HepG2 (cell line): ENCODE data around the gene ERC1. TPM values are rescaled to one million over a fixed set of nuclear protein-coding genes. Genes with fewer than 3 reads are reported as not detected.

Source experiments
- DPF2 ChIP-seq: sonication (generic); formaldehyde crosslinking; IDR thresholded peaks from 2 replicates; pipeline ENCODE4 v1.4.0; 2020; ENCODE audit warnings: mild to moderate bottlenecking, low read depth, missing genetic modification reagents, borderline replicate concordance
- HINFP ChIP-seq: sonication (generic); formaldehyde crosslinking; IDR thresholded peaks from 2 replicates; pipeline ENCODE4 v1.4.0; 2020; ENCODE audit warnings: low read depth, mild to moderate bottlenecking, missing genetic modification reagents
- IRF2 ChIP-seq: IDR thresholded peaks from 2 replicates; pipeline ENCODE4 v1.6.1; 2018; ENCODE audit warnings: missing genetic modification reagents, missing compliant biosample characterization
- MIER3 ChIP-seq: IDR thresholded peaks from 2 replicates; pipeline ENCODE4 v1.6.1; 2016; ENCODE audit warnings: missing compliant biosample characterization, borderline replicate concordance
- MXD1 ChIP-seq: sonication (generic); formaldehyde crosslinking; IDR thresholded peaks from 2 replicates; pipeline ENCODE4 v1.4.0; 2020; ENCODE audit warnings: mild to moderate bottlenecking, missing genetic modification reagents
- REST ChIP-seq, 2 experiments: IDR thresholded peaks; 2 replicates each; pipeline ENCODE4 v1.6.1; 2011 to 2012; ENCODE audit warnings: low read length in 2 of 2, borderline replicate concordance in 1 of 2, low read depth in 1 of 2, mild to moderate bottlenecking in 1 of 2, moderate library complexity in 1 of 2
- SMARCC2 ChIP-seq: fragments of 450-650 bp; IDR thresholded peaks from 2 replicates; pipeline ENCODE4 v1.6.1; 2017; ENCODE audit warnings: antibody characterized with exemption, mild to moderate bottlenecking
- SMYD3 ChIP-seq: sonication (generic); formaldehyde crosslinking; IDR thresholded peaks from 2 replicates; pipeline ENCODE4 v1.8.1; 2023; ENCODE audit warnings: mild to moderate bottlenecking, missing genetic modification reagents
- ZNF264 ChIP-seq: sonication (generic); formaldehyde crosslinking; IDR thresholded peaks from 2 replicates; pipeline ENCODE4 v1.4.0; 2020; ENCODE audit warnings: missing genetic modification reagents
- ZNF280D ChIP-seq: sonication (generic); formaldehyde crosslinking; IDR thresholded peaks from 2 replicates; pipeline ENCODE4 v1.5.1; 2020; ENCODE audit warnings: mild to moderate bottlenecking, missing genetic modification reagents
- ZNF296 ChIP-seq: sonication (generic); formaldehyde crosslinking; conservative IDR thresholded peaks from 2 replicates; pipeline ENCODE4 v1.5.0; 2020; ENCODE audit warnings: mild to moderate bottlenecking, missing genetic modification reagents
- ZNF333 ChIP-seq: sonication (generic); formaldehyde crosslinking; IDR thresholded peaks from 2 replicates; pipeline ENCODE4 v1.4.0; 2020; ENCODE audit warnings: mild to moderate bottlenecking, missing genetic modification reagents, borderline replicate concordance
- ZNF33A ChIP-seq: sonication (generic); formaldehyde crosslinking; IDR thresholded peaks from 2 replicates; pipeline ENCODE4 v1.5.1; 2020; ENCODE audit warnings: missing genetic modification reagents, mild to moderate bottlenecking, moderate library complexity, borderline replicate concordance
- ZNF776 ChIP-seq: sonication (generic); formaldehyde crosslinking; IDR thresholded peaks from 2 replicates; pipeline ENCODE4 v1.4.0; 2020; ENCODE audit warnings: mild to moderate bottlenecking, missing genetic modification reagents
- ZNF780A ChIP-seq: sonication (generic); formaldehyde crosslinking; IDR thresholded peaks from 2 replicates; pipeline ENCODE4 v1.8.0; 2022; ENCODE audit warnings: mild to moderate bottlenecking, missing genetic modification reagents, moderate library complexity
- ZNF781 ChIP-seq: sonication (generic); formaldehyde crosslinking; IDR thresholded peaks from 2 replicates; pipeline ENCODE4 v1.5.1; 2020; ENCODE audit warnings: borderline replicate concordance, mild to moderate bottlenecking, missing genetic modification reagents; ENCODE audit errors: not compliant biosample characterization
- ZSCAN25 ChIP-seq: sonication (generic); formaldehyde crosslinking; IDR thresholded peaks from 2 replicates; pipeline ENCODE4 v1.8.0; 2022; ENCODE audit warnings: mild to moderate bottlenecking, missing genetic modification reagents
- ZSCAN31 ChIP-seq: sonication (generic); formaldehyde crosslinking; IDR thresholded peaks from 2 replicates; pipeline ENCODE4 v1.5.0; 2020; ENCODE audit warnings: low read depth, mild to moderate bottlenecking, missing genetic modification reagents
- ZZZ3 ChIP-seq: sonication (generic); formaldehyde crosslinking; IDR thresholded peaks from 2 replicates; pipeline ENCODE4 v1.4.0; 2020; ENCODE audit warnings: missing genetic modification reagents, mild to moderate bottlenecking, borderline replicate concordance
- polyA plus RNA-seq, 8 experiments: library from polyadenylated mRNA; depleted of rRNA in 3 of 8; stranded (reverse) in 7 of 8; unstranded in 1 of 8; fragments of >200 nt; fragmentation: Illumina TruSeq in 4 of 8; extraction: Trizol in 4 of 8; gene quantifications; 2 replicates each; pipeline versions ENCODE4 v1.2.1 to v1.2.3, GENCODE V29; 2011 to 2016; ENCODE audit warnings: low read depth in 4 of 8, missing spikeins in 1 of 8, mixed read lengths in 1 of 8; ENCODE audit not compliant: insufficient read depth in 1 of 8
- total RNA-seq, 5 experiments: library from RNA; depleted of rRNA; stranded (reverse); fragments of >200 nt; fragmentation: Illumina TruSeq; extraction: Trizol; gene quantifications; 2 replicates each; pipeline ENCODE4 v1.2.3, GENCODE V29; 2016; ENCODE audit warnings: low read depth in 1 of 5

The ERC1 gene
- total and polyA plus RNA-seq, 2 of the 13 experiments (the other 11 are each of a cell fraction or from before 2014, with no cell fraction given), result 6.1 to 12.4 TPM

GRCh38 chr12:949453-950191 lies 41.4 kb upstream of the ERC1 start, which contains the start of gene RAD52 (continued):
- TF ChIP-seq ZNF333, result no peak; the same call in 1 of the 2 replicates
- no peak for TF ChIP-seq SMARCC2
- TF ChIP-seq ZSCAN25 (CRISPR knock-in tag), result peak; percentile 100
- peak; percentile 90; the same call in 1 of the 2 replicates for TF ChIP-seq ZNF33A
- TF ChIP-seq ZNF781 (CRISPR knock-in tag), result peak; percentile 59
- TF ChIP-seq ZZZ3 (CRISPR knock-in tag), result peak; percentile 74; the same call in 1 of the 2 replicates
- TF ChIP-seq ZNF264, result no peak
- peak; percentile 75; the same call in 1 of the 2 replicates for TF ChIP-seq ZNF776 (CRISPR knock-in tag)
- peak; percentile 82; the same call in 1 of the 2 replicates for TF ChIP-seq IRF2 (CRISPR knock-in tag)
- peak; percentile 42; the same call in 1 of the 2 replicates for TF ChIP-seq MXD1
- TF ChIP-seq ZNF296 (CRISPR knock-in tag), result no peak
- TF ChIP-seq REST (IDR thresholded peaks at IDR 0.05; ENCODE audit: borderline replicate concordance in 1 of 2, low read depth in 1 of 2, low read length in 2 of 2), result peak in 1 of 2 experiments; percentile 37; a peak in 1 of 4 replicates
- TF ChIP-seq SMYD3 (CRISPR knock-in tag), result no peak
- no peak for TF ChIP-seq DPF2 (CRISPR knock-in tag)
- TF ChIP-seq ZSCAN31, result peak; percentile 54; the same call in 1 of the 2 replicates
- TF ChIP-seq ZNF280D (CRISPR knock-in tag), result peak; percentile 95
- TF ChIP-seq MIER3 (CRISPR knock-in tag), result peak; percentile 79; the same call in 1 of the 2 replicates
- peak; percentile 97 for TF ChIP-seq HINFP
- TF ChIP-seq ZNF780A (CRISPR knock-in tag), result 0 out of 2 replicates have a peak, but pooled peaks have one; percentile 29
